Prostate gland (tissue), 2 donors: Measurements from ENCODE around the gene CATSPER1. TPM values are rescaled to one million over a fixed set of nuclear protein-coding genes. Genes with fewer than 3 reads are reported as not detected.

Experiments
- DNase-seq: peaks from one replicate; pipeline ENCODE4 v3.0.0-alpha.2; 2019; ENCODE audit warnings: low spot score
- H3K27ac ChIP-seq, 2 donors: fragments of 200-600 bp; sonication (generic); 2 replicates each; pipeline ENCODE4 v1.5.1; 2017 to 2019
- H3K27me3 ChIP-seq: fragments of 200-600 bp; sonication (generic); replicated peaks from 2 replicates; pipeline ENCODE4 v1.5.1; 2019; ENCODE audit not compliant: insufficient read depth
- H3K36me3 ChIP-seq, 2 donors: fragments of 200-600 bp; sonication (generic); 1 replicate in 1 of 2; 2 replicates in 1 of 2; pipeline versions ENCODE4 v1.5.1 to v1.8.1; 2017 to 2019
- H3K4me1 ChIP-seq: fragments of 200-600 bp; sonication (generic); replicated peaks from 2 replicates; pipeline ENCODE4 v1.5.1; 2019
- H3K4me3 ChIP-seq, 2 donors: fragments of 200-600 bp; sonication (generic); 2 replicates each; pipeline ENCODE4 v1.5.1; 2017 to 2019
- H3K9me3 ChIP-seq: fragments of 200-600 bp; sonication (generic); 2 replicates; pipeline ENCODE4 v1.5.1; 2017
- POLR2A ChIP-seq: fragments of 450-650 bp; IDR thresholded peaks from one replicate; pipeline ENCODE4 v1.6.1; 2016; ENCODE audit warnings: antibody characterized with exemption, mild to moderate bottlenecking
- POLR2AphosphoS5 ChIP-seq: sonication (generic); formaldehyde crosslinking; IDR thresholded peaks from one replicate; pipeline ENCODE4 v1.6.1; 2017; ENCODE audit warnings: antibody characterized with exemption
- WGBS: methylation state at CpG from one replicate; pipeline ENCODE4 v1.1.5; 2018; 5-methylcytosine and 5-hydroxymethylcytosine counted together
- intact Hi-C: fragments of 100-400 bp; cut with DNase I; formaldehyde crosslinking; loops from one replicate; pipeline ENCODE4 v1.14.2; 2022
- total RNA-seq, 2 donors: library from RNA; depleted of rRNA; stranded (reverse); fragments of >200 nt; gene quantifications; one replicate each; pipeline ENCODE4 v1.1.0, GENCODE V29; 2016
- TF ChIP-seq, protein P1 (sequence below), 4 experiments: fragments of 200-600 bp in 2 of 4; fragments of 450-650 bp in 2 of 4; sonication (generic) in 2 of 4; IDR thresholded peaks; 1 replicate in 3 of 4; 2 replicates in 1 of 4; pipeline ENCODE4 v1.5.1; 2016 to 2019; ENCODE audit warnings: antibody characterized with exemption in 4 of 4, mild to moderate bottlenecking in 2 of 4, moderate library complexity in 2 of 4

Gene CATSPER1
- total RNA-seq, 2 donors from 2014 or later = 0.85 TPM; not detected in 1

DNA sequence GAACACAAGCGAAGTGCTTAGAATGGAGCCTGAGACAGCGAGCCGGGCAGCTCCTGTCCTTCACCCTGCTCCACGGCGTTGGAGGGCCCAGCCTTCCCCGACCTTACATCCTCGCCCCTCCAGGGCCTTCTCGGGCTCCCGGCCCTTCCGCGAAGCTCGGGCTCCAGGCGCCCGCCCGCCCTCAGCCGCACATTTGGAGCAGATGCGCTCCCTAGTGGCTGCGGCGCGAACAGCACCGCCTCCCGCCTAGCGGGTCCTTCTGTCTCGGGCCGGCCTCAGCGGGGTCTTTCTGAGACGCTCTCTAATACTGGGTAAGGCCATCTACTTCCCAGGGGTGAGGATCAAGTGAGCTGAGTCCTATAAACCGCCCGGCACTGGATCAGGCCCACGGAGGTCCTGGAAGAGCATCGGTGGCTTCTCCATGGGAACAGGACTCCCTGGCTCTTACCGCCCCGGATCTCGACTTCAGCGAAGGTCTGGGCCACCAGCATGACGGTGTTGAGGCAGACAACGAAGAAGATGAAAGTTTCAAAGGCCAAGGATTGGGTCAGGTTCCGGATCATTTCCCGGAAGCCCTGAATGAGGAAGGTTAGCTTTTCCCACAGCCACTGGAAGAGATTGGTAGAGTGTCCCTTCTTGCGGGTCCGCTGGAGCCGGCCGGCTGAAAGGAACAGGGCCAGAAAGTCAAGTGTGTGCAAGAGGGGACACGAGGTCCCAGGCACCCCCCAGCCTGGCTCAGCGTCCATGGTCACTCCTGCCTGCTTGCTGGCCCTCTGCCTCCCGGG is 3.7 kb downstream of the CATSPER1 start:
- intact Hi-C loops = no loop called here
- 18% methylated on average over 46 of the region's 46 CpGs for WGBS
- H3K36me3 ChIP-seq = no peaks in the 10 kb centered on the region
- DNase-seq = peak; percentile 27
- no peaks in the 10 kb centered on the region for H3K4me1 ChIP-seq
- no peak overlapping the region for H3K4me3 ChIP-seq
- no peaks in the 10 kb centered on the region for H3K27me3 ChIP-seq
- no peak for TF ChIP-seq POLR2A
- peak; percentile 25 for TF ChIP-seq POLR2AphosphoS5
- TF ChIP-seq, protein P1, sequence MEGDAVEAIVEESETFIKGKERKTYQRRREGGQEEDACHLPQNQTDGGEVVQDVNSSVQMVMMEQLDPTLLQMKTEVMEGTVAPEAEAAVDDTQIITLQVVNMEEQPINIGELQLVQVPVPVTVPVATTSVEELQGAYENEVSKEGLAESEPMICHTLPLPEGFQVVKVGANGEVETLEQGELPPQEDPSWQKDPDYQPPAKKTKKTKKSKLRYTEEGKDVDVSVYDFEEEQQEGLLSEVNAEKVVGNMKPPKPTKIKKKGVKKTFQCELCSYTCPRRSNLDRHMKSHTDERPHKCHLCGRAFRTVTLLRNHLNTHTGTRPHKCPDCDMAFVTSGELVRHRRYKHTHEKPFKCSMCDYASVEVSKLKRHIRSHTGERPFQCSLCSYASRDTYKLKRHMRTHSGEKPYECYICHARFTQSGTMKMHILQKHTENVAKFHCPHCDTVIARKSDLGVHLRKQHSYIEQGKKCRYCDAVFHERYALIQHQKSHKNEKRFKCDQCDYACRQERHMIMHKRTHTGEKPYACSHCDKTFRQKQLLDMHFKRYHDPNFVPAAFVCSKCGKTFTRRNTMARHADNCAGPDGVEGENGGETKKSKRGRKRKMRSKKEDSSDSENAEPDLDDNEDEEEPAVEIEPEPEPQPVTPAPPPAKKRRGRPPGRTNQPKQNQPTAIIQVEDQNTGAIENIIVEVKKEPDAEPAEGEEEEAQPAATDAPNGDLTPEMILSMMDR (IDR thresholded peaks at IDR 0.05) = peak; percentile 69 to 94 (median 82)
- H3K9me3 ChIP-seq = no peaks in the 10 kb centered on the region
- H3K27ac ChIP-seq = no peak overlapping the region

DNA sequence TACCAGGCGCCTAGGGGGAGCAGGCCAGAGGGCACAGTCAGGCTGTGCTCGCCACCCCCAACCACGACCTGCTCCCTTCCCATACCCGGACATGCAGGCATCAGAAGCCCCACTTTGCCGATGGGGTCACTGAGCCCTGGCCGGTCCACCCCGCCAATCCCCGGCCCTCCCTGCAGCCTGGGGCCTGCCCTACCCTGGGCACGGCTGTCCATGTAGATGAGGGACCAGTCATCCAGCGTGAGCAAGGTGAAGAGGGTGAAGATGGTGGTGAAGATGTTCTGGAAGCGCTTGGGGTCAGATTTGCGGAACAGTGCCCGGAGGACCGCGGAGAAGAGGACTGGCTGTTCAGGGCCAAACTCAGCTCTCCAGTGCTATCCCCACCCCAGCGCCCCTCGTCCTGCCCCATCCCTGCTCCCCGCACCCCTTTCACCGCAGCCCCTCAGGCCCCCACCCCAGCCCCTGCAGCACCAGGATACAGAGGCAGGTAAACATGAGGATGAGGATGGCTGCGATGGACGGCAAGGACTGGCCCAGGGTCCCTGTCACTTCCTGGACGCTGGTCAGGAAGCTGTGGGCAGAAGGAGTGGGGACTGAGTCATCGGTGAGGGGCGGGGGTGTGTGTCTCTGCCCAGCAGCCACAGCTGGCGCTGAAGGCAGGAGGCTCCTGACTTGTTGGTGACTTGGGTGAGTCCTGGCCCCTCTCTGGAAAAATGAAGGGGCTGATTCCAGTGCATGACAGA is 5.5 kb downstream of the CATSPER1 start:
- DNase-seq = no peak
- H3K36me3 ChIP-seq = no peaks in the 10 kb centered on the region
- H3K4me1 ChIP-seq = no peaks in the 10 kb centered on the region
- H3K4me3 ChIP-seq = no peak overlapping the region
- no peaks in the 10 kb centered on the region for H3K27me3 ChIP-seq
- intact Hi-C loops = no loop called here
- TF ChIP-seq POLR2A (no peak), POLR2AphosphoS5 (no peak)
- TF ChIP-seq, protein P1 (IDR thresholded peaks at IDR 0.05) = no peak
- no peaks in the 10 kb centered on the region for H3K9me3 ChIP-seq
- H3K27ac ChIP-seq = no peak overlapping the region
- whole genome bisulfite sequencing = 83% methylated on average over 25 of the region's 25 CpGs

DNA sequence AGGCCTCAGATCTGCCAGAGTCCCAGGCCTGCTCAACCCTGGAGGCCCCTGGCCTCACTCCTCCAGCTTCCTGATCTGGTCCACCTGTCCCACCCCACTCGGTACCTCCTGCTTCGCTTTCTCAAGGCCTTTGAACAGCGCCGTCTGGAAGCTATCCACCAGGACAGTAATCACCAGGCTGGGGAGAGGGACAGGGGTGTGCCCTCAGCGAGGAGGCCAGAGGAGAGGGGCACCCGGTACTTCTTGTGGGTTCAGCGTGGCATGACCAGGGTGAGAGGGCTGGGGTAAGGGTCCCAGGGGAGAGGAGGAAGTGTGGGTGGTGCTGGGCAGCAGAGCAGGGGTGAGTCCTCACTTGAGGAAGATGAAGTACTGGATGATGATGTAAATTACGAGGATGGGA is 6.1 kb downstream of the CATSPER1 start:
- no peaks in the 10 kb centered on the region for H3K9me3 ChIP-seq
- intact Hi-C loops = no loop called here
- H3K36me3 ChIP-seq = no peaks in the 10 kb centered on the region
- DNase-seq = no peak
- H3K27me3 ChIP-seq = no peaks in the 10 kb centered on the region
- no peak for TF ChIP-seq POLR2AphosphoS5
- WGBS = 76% methylated on average over 8 of the region's 8 CpGs
- H3K27ac ChIP-seq = no peak overlapping the region
- no peaks in the 10 kb centered on the region for H3K4me1 ChIP-seq
- H3K4me3 ChIP-seq = no peak overlapping the region

DNA sequence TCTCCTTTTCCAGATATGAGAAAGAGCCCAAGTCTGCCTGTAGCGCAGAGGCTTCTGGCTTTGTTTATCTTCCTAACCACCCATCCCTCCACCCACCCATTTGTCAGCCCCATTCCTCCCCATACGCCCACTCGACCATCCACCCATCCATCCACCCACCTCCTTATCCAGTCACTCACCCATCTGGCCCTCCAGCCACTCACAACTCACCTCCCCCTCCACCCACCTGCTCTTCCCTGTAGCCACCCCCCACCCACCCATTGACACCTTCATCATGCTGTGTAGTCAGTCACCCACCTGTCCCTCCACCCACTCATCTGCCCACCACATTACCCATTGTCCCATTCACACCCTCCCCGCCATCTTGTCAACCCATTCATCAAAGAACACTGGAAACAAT is 9.0 kb downstream of the CATSPER1 start:
- no peaks in the 10 kb centered on the region for H3K9me3 ChIP-seq
- intact Hi-C loops = no loop called here
- H3K27me3 ChIP-seq = no peaks in the 10 kb centered on the region
- TF ChIP-seq POLR2A (no peak), POLR2AphosphoS5 (no peak)
- TF ChIP-seq, protein P1 (IDR thresholded peaks at IDR 0.05) = no peak
- no peak overlapping the region for H3K27ac ChIP-seq
- H3K4me1 ChIP-seq = no peaks in the 10 kb centered on the region
- DNase-seq = no peak
- no peak overlapping the region for H3K4me3 ChIP-seq
- WGBS = 70% methylated on average over 4 of the region's 4 CpGs
- no peaks in the 10 kb centered on the region for H3K36me3 ChIP-seq

DNA sequence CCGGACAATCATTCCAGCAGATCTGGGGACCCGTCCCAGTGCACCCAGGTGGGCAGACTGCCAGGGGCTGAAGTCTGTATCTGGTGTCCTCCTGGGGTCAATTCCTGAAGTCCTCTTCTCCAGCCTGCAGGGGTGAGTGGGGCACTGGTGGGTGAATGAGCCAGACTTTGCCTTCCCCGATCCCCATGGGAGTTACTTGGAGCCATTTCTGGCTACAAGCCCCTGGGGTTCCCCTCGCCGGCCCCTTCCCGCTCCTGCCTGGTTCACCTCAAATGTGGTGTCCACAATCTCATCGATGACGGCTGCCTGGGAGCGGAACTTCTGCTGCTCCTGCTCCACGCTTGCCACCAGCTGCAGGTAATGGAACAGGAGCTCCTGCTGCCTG is 9.5 kb downstream of the CATSPER1 start:
- Histone ChIP-seq H3K36me3 (no peaks in the 10 kb centered on the region), H3K27ac (no peak overlapping the region), H3K27me3 (peaks cover 2% of the 10 kb centered on the region), H3K9me3 (no peaks in the 10 kb centered on the region), H3K4me1 (no peaks in the 10 kb centered on the region), H3K4me3 (no peak overlapping the region)
- TF ChIP-seq, protein P1 (IDR thresholded peaks at IDR 0.05) = no peak
- TF ChIP-seq POLR2AphosphoS5 = no peak
- TF ChIP-seq POLR2A = no peak
- intact Hi-C loops = no loop called here
- 90% methylated on average over 10 of the region's 10 CpGs for WGBS
- DNase-seq = no peak
